ENCODE data around the gene OAT.

OAT gene

DNA sequence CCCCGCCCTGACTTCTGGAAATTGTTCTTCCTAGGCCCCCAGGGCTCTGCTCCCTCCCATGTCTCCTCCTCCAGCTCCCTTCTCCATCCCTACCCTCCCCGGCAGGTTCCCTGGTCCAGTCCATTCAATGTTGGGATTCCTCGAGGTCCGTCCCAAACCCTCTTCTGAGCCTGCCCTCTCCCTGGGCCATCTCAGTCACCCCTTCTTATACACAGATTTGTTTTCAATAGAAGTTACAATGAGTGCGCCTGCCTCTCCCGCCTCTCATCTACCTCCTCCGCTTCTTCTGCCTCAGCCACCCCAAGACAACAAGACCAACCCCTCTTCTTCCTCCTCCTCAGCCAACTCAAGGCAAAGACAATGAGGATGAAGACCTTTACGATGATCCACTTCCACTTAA, 67.9 kb downstream of the OAT start:
- H3K27me3 Mint-ChIP-seq, result peaks cover 2% of the 10 kb centered on the region
- H3K27ac Mint-ChIP-seq, result no peak overlapping the region
- peaks cover 13% of the 10 kb centered on the region for H3K4me1 Mint-ChIP-seq (ENCODE audit: low read depth)
- no peak for DNase-seq
- H3K9me3 Mint-ChIP-seq, result no peaks in the 10 kb centered on the region
- no peak overlapping the region for H3K4me3 Mint-ChIP-seq
- H3K36me3 Mint-ChIP-seq (ENCODE audit: low read depth), result no peaks in the 10 kb centered on the region

DNA sequence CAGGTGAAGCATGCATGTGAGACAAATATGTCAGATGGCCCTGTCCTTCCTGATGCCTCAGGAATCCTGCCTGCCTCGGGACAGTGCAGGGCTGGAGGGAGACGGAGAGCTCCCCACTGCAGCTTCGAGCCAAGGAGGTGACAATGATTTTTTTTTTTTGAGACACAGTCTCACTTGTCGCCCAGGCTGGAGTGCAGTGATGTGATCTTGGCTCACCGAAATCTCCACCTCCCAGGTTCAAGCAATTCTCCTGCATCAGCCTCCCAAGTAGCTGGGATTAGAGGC, 68.8 kb downstream of the OAT start:
- H3K4me3 Mint-ChIP-seq, result no peak overlapping the region
- H3K27ac Mint-ChIP-seq, result no peak overlapping the region
- H3K4me1 Mint-ChIP-seq (ENCODE audit: low read depth), result peaks cover 8% of the 10 kb centered on the region
- H3K9me3 Mint-ChIP-seq, result no peaks in the 10 kb centered on the region
- DNase-seq, result no peak
- H3K36me3 Mint-ChIP-seq (ENCODE audit: low read depth), result no peaks in the 10 kb centered on the region
- peaks cover 2% of the 10 kb centered on the region for H3K27me3 Mint-ChIP-seq

DNA sequence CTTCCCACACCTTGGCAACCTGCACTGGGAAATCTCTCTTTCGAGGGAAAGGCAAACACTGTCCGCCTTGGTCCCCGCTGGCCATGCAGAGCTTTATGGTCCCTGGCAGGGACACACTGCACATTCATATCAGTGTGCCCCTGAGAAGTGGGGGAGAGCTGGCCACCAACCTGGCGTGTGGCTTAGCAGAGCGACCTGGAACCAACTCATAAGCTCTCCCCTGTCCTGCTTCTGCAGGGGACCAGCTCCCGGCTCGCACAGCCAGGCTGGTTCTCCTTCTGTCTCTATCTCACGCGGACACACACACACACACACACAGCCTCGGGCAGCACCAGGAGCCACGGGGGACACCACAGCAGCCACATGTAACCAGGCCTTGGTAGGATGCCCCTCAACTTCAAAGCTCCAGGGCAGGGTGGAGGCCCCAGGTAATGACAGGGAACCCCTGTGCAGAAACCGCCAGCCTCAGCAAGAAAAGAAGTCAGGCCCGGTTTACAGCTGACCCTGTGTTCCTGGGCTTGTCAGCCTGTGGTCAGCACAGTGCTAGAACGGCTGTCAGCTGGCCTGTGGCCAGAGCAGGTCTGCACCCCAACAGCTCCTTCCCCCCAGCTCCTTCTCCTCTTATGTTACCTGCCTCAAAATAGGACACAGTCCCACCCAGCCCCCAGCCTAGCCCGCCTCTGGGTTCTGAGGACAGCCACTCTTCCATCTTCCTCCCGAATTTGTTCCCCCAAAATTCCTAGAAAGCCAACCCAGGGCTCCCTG, 69.3 kb downstream of the OAT start:
- no peaks in the 10 kb centered on the region for H3K36me3 Mint-ChIP-seq (ENCODE audit: low read depth)
- H3K4me3 Mint-ChIP-seq, result no peak overlapping the region
- no peak overlapping the region for H3K27ac Mint-ChIP-seq
- DNase-seq, result no peak
- peaks cover 3% of the 10 kb centered on the region for H3K4me1 Mint-ChIP-seq (ENCODE audit: low read depth)
- H3K9me3 Mint-ChIP-seq, result no peaks in the 10 kb centered on the region
- H3K27me3 Mint-ChIP-seq, result no peaks in the 10 kb centered on the region

DNA sequence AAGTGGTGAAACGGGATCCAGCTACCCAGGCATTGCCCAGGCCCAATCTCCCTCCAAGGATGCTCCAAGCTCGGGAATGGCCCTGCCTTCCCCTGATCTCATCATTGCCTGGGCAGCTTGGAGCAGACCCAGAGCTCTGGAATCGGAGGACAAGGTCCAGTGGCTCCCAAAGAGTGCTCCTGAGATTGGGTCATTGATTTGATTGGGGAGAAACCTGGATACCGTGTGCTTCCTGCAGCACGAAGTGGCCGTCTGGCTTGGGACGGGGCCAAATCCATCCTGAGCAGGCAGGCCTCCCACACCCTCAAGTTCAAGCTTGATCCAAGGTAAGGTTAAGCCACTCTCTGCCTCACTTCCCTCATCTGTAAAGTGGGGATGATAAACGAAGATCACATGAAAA, 69.9 kb downstream of the OAT start:
- Mint-ChIP-seq H3K27ac (no peak overlapping the region), H3K4me1 (ENCODE audit: low read depth) (no peaks in the 10 kb centered on the region), H3K27me3 (no peaks in the 10 kb centered on the region)

DNA sequence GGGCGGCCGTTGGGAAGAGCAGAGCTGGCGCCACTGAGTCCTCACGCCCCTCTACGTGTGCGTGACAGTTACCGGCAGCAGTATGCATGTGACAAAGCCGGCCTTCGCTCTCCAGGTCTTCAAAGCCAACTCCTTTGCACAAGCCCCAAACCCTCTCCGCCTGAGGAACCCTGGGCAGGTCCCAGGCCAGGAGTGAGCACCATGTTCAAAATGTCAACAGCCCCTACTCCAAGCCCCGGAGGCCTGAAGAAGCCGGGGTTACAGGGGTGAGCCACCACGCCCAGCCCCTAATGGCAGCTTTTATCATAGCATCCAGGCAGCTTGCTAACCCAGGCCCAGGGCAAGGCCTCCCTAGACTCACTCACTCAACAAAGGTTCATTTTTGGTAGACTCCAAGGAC, 70.8 kb downstream of the OAT start:
- DNase-seq, result no peak
- Mint-ChIP-seq H3K9me3 (no peaks in the 10 kb centered on the region), H3K36me3 (ENCODE audit: low read depth) (no peaks in the 10 kb centered on the region), H3K27ac (no peak overlapping the region), H3K27me3 (peaks cover under 1% of the 10 kb centered on the region), H3K4me1 (ENCODE audit: low read depth) (no peaks in the 10 kb centered on the region), H3K4me3 (no peak overlapping the region)

More for the DNA sequence above, 69.9 kb downstream of the OAT start:
- H3K4me3 Mint-ChIP-seq, result no peak overlapping the region
- H3K9me3 Mint-ChIP-seq, result no peaks in the 10 kb centered on the region
- H3K36me3 Mint-ChIP-seq (ENCODE audit: low read depth), result no peaks in the 10 kb centered on the region
- no peak for DNase-seq
